DMS153 treated with DMSO at 0.1 percent for 48 hours (cell line): ENCODE measurements around the gene HIVEP3.
"Not testable (repeated sequence)": the region's sequence is repeated elsewhere in the genome, so short reads cannot be mapped to it uniquely, and the experiment has no call there.

Experiments
- DNase-seq: peaks from one replicate; lab custom pipeline; 2025; ENCODE audit not compliant: unreplicated experiment; lab: John Stamatoyannopoulos, UW

The HIVEP3 gene

GRCh38 chr1:41918450-41919043 lies at the start of gene HIVEP3:
TSS of gene HIVEP3 (minus strand) at chr1:41918922.
- DNase-seq, result peak; percentile 87

GRCh38 chr1:41964400-41964799 lies 45.7 kb upstream of the HIVEP3 start:
- no peak for DNase-seq

GRCh38 chr1:41963636-41964035 lies 44.9 kb upstream of the HIVEP3 start:
- DNase-seq, result no peak

GRCh38 chr1:41958015-41958673 lies 39.4 kb upstream of the HIVEP3 start:
- DNase-seq, result no peak

- no peak for DNase-seq
Measured at GRCh38 chr1:41957568-41957967, 38.8 kb upstream of the HIVEP3 start.

GRCh38 chr1:41955461-41956159 lies 36.9 kb upstream of the HIVEP3 start:
- peak; percentile 78 for DNase-seq

GRCh38 chr1:41954533-41954944 lies 35.8 kb upstream of the HIVEP3 start:
- no peak for DNase-seq

GRCh38 chr1:41953291-41953690 lies 34.6 kb upstream of the HIVEP3 start:
- DNase-seq, result no peak

- DNase-seq, result no peak
Measured at GRCh38 chr1:41952208-41952607, 33.5 kb upstream of the HIVEP3 start.

GRCh38 chr1:41951492-41951891 lies 32.8 kb upstream of the HIVEP3 start:
- not testable (repeated sequence) for DNase-seq

- no peak for DNase-seq
Measured at GRCh38 chr1:41950820-41951219, 32.1 kb upstream of the HIVEP3 start.

- not testable (repeated sequence) for DNase-seq
Measured at GRCh38 chr1:41945946-41946345, 27.2 kb upstream of the HIVEP3 start.

- DNase-seq, result no peak
Measured at GRCh38 chr1:41943717-41944116, 25.0 kb upstream of the HIVEP3 start.

GRCh38 chr1:41942278-41942677 lies 23.6 kb upstream of the HIVEP3 start:
- no peak for DNase-seq

GRCh38 chr1:41941381-41941780 lies 22.7 kb upstream of the HIVEP3 start:
- no peak for DNase-seq

GRCh38 chr1:41939194-41939593 lies 20.5 kb upstream of the HIVEP3 start:
- DNase-seq, result no peak

- DNase-seq, result peak; percentile 89
Measured at GRCh38 chr1:41936107-41936506, 17.4 kb upstream of the HIVEP3 start.

GRCh38 chr1:41935226-41935625 lies 16.5 kb upstream of the HIVEP3 start:
- DNase-seq, result peak; percentile 19

- DNase-seq, result no peak
Measured at GRCh38 chr1:41933106-41933505, 14.4 kb upstream of the HIVEP3 start.

- no peak for DNase-seq
Measured at GRCh38 chr1:41931578-41931977, 12.9 kb upstream of the HIVEP3 start.

- DNase-seq, result no peak
Measured at GRCh38 chr1:41927118-41927517, 8.4 kb upstream of the HIVEP3 start.

- DNase-seq, result no peak
Measured at GRCh38 chr1:41925712-41926111, 7.0 kb upstream of the HIVEP3 start.
